ENCODE measurements around the gene DNTT. TPM values are rescaled to one million over a fixed set of nuclear protein-coding genes. Genes with fewer than 3 reads are reported as not detected.

Gene DNTT
- total RNA-seq, 2 donors from 2014 or later: not detected

- H3K9me3 ChIP-seq (ENCODE audit: control insufficient read depth, low read length, poor library complexity, severe bottlenecking): no peaks in the 10 kb centered on the region
- H3K27me3 Mint-ChIP-seq: peaks cover 52% of the 10 kb centered on the region
- DNase-seq (no peak), ATAC-seq (no peak)
- H3K36me3 Mint-ChIP-seq (ENCODE audit: low read depth): peaks cover 2% of the 10 kb centered on the region
- H3K4me3 Mint-ChIP-seq: no peak overlapping the region
- peaks cover 6% of the 10 kb centered on the region for H3K4me1 Mint-ChIP-seq
- no peak overlapping the region for H3K27ac Mint-ChIP-seq
These were observed 42.1 kb downstream of the DNTT start for GRCh38 chr10:96346295-96346694.

GRCh38 chr10:96352027-96352426 is 47.8 kb downstream of the DNTT start:
- Mint-ChIP-seq H3K27ac (no peak overlapping the region), H3K27me3 (peaks cover 57% of the 10 kb centered on the region), H3K4me1 (no peaks in the 10 kb centered on the region), H3K36me3 (ENCODE audit: low read depth) (peaks cover 2% of the 10 kb centered on the region), H3K4me3 (no peak overlapping the region)
- DNase-seq: no peak
- H3K9me3 ChIP-seq (ENCODE audit: control insufficient read depth, low read length, poor library complexity, severe bottlenecking): no peaks in the 10 kb centered on the region
- ATAC-seq: no peak

DNA sequence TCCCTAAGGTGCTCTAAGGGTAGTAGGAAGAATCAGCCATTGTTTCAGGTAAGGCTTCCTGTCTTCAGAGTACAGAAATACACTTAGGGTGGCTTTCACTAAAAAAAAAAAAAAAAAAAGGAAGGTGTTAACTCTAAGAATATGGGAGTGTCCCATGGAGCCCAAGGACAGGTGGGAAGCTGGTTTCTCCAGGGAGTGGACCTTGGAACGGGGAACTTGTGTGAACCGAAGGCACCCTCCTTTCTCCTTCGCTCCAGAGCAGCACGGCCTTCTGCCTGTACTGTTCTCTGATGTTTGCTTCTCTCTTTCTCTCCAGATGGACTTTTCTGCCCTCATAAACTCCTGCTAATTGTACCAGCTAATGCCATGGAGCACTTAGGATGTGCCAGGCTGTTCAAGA is 48.3 kb downstream of the DNTT start:
- H3K36me3 Mint-ChIP-seq (ENCODE audit: low read depth): peaks cover 2% of the 10 kb centered on the region
- H3K27me3 Mint-ChIP-seq: peaks cover 63% of the 10 kb centered on the region
- no peaks in the 10 kb centered on the region for H3K4me1 Mint-ChIP-seq
- ATAC-seq (no peak), DNase-seq (no peak)
- H3K27ac Mint-ChIP-seq: no peak overlapping the region
- H3K4me3 Mint-ChIP-seq: no peak overlapping the region
- H3K9me3 ChIP-seq (ENCODE audit: control insufficient read depth, low read length, poor library complexity, severe bottlenecking): no peaks in the 10 kb centered on the region

- H3K4me3 Mint-ChIP-seq: no peak overlapping the region
- no peak for ATAC-seq
- H3K27ac Mint-ChIP-seq: no peak overlapping the region
- H3K36me3 Mint-ChIP-seq (ENCODE audit: low read depth): peaks cover 6% of the 10 kb centered on the region
- no peak for DNase-seq
- H3K9me3 ChIP-seq (ENCODE audit: control insufficient read depth, low read length, poor library complexity, severe bottlenecking): no peaks in the 10 kb centered on the region
- H3K4me1 Mint-ChIP-seq: peaks cover 2% of the 10 kb centered on the region
- peaks cover 64% of the 10 kb centered on the region for H3K27me3 Mint-ChIP-seq
These were observed 52.9 kb downstream of the DNTT start for GRCh38 chr10:96357038-96357620.

DNA sequence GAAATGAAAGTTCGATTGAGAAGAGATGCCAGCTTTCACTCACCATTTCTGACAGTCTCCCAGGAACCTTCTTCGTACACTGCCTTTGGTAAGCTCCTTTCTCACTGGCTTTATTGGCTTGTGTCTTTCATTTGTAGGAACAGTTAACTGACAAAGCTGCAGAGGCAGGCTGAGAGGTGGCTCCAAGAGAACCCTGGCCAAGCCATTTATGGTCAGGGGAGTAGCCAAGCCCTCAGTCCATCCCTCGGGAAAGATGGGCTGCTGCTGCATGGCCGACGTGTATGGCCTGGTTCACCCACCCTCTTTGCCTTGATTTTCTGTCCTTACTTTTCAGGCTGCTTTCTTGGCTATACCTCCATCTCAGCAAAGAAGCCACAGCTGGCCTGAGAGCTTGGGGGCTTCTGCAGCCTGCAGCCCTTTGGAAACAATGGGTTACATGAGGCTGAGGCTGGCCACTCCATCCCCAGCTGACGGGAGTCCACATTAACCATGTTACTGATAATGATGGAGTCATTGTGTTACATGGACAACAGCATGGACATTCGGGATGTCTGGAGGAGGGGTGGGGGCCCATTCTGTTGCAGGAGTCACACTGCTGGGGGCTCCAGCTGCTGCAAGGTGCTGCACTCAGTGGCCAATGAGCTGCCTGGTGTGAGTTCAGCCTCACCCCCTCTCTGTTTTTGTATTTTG is 54.8 kb downstream of the DNTT start, which contains the start of gene OPALIN:
Gene OPALIN, minus strand, starts transcription at position 152 of the 690 bp plus-strand sequence. Its CDS starts 106 bp downstream, at position 46.
- ATAC-seq (no peak), DNase-seq (no peak)
- no peaks in the 10 kb centered on the region for H3K9me3 ChIP-seq (ENCODE audit: control insufficient read depth, low read length, poor library complexity, severe bottlenecking)
- Mint-ChIP-seq H3K4me1 (peaks cover 2% of the 10 kb centered on the region), H3K4me3 (no peak within 1 kb of the TSS), H3K36me3 (ENCODE audit: low read depth) (peaks cover 6% of the 10 kb centered on the region), H3K27ac (no peak within 1 kb of the TSS), H3K27me3 (peaks cover 54% of the 10 kb centered on the region)

- Mint-ChIP-seq H3K36me3 (ENCODE audit: low read depth) (peaks cover 6% of the 10 kb centered on the region), H3K4me3 (no peak overlapping the region), H3K4me1 (peaks cover 2% of the 10 kb centered on the region), H3K27me3 (peaks cover 54% of the 10 kb centered on the region), H3K27ac (no peak overlapping the region)
- no peaks in the 10 kb centered on the region for H3K9me3 ChIP-seq (ENCODE audit: control insufficient read depth, low read length, poor library complexity, severe bottlenecking)
- no peak for DNase-seq
- ATAC-seq: no peak
These were observed 55.4 kb downstream of the DNTT start for GRCh38 chr10:96359616-96360015.

GRCh38 chr10:96360331-96360730 is 56.1 kb downstream of the DNTT start:
- H3K4me1 Mint-ChIP-seq: peaks cover 2% of the 10 kb centered on the region
- H3K36me3 Mint-ChIP-seq (ENCODE audit: low read depth): peaks cover 6% of the 10 kb centered on the region
- no peak overlapping the region for H3K4me3 Mint-ChIP-seq
- no peak overlapping the region for H3K27ac Mint-ChIP-seq
- ATAC-seq: no peak
- H3K9me3 ChIP-seq (ENCODE audit: control insufficient read depth, low read length, poor library complexity, severe bottlenecking): no peaks in the 10 kb centered on the region
- peaks cover 51% of the 10 kb centered on the region for H3K27me3 Mint-ChIP-seq
- no peak for DNase-seq

GRCh38 chr10:96360766-96361165 is 56.5 kb downstream of the DNTT start:
- H3K27ac Mint-ChIP-seq: no peak overlapping the region

DNA sequence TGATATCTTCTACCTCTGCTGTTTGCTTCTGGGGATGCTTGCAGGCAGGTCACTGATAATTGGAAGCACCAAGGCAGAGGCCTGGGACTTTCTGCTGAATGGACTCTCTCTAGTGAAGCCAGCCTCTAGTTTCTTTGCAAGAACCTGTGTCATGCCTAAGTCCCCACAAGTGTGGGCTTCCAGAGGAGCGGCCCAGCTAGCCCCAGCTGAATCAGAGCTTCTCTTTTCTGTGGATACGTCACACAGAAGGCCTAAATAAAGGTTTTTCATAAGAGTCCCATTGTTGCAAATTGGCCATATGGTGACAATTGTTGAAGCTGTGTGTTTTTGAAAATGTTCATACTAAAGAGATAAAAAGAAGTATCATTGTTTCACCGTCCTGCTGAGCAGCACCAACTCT is 61.3 kb downstream of the DNTT start:
- no peak for DNase-seq
- no peak for ATAC-seq
- no peaks in the 10 kb centered on the region for H3K4me1 Mint-ChIP-seq

More at GRCh38 chr10:96360766-96361165, 56.5 kb downstream of the DNTT start:
- DNase-seq (no peak), ATAC-seq (no peak)
- no peaks in the 10 kb centered on the region for H3K9me3 ChIP-seq (ENCODE audit: control insufficient read depth, low read length, poor library complexity, severe bottlenecking)
- Mint-ChIP-seq H3K36me3 (ENCODE audit: low read depth) (peaks cover 6% of the 10 kb centered on the region), H3K4me3 (no peak overlapping the region), H3K4me1 (peaks cover 2% of the 10 kb centered on the region), H3K27me3 (peaks cover 47% of the 10 kb centered on the region)

DNA sequence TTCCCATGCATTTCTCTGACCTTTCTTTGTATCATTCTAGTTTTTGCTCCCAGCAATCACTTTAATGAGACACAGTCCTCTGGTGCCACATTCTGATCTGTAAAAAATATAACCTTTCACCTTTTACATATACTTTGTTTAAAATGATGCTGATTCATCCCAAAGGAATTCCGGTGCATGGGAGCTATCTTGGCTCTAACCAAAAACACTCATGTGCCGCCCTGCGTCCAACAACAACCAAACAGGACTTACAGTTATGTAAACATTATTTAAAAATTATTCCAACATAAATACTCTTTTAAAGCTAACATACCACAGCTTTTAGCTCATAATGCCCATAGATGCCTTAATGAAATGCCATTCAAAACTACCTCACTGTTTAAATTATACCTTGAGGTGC is 62.3 kb downstream of the DNTT start:
- H3K36me3 Mint-ChIP-seq (ENCODE audit: low read depth): no peaks in the 10 kb centered on the region
- H3K4me3 Mint-ChIP-seq: no peak overlapping the region
- no peaks in the 10 kb centered on the region for H3K4me1 Mint-ChIP-seq
- DNase-seq (no peak), ATAC-seq (no peak)
- no peak overlapping the region for H3K27ac Mint-ChIP-seq
- no peaks in the 10 kb centered on the region for H3K9me3 ChIP-seq (ENCODE audit: control insufficient read depth, low read length, poor library complexity, severe bottlenecking)
- peaks cover 9% of the 10 kb centered on the region for H3K27me3 Mint-ChIP-seq

More for the DNA sequence above, 61.3 kb downstream of the DNTT start:
- Mint-ChIP-seq H3K4me3 (no peak overlapping the region), H3K36me3 (ENCODE audit: low read depth) (no peaks in the 10 kb centered on the region), H3K27ac (no peak overlapping the region), H3K27me3 (peaks cover 13% of the 10 kb centered on the region)
- H3K9me3 ChIP-seq (ENCODE audit: control insufficient read depth, low read length, poor library complexity, severe bottlenecking): no peaks in the 10 kb centered on the region

DNA sequence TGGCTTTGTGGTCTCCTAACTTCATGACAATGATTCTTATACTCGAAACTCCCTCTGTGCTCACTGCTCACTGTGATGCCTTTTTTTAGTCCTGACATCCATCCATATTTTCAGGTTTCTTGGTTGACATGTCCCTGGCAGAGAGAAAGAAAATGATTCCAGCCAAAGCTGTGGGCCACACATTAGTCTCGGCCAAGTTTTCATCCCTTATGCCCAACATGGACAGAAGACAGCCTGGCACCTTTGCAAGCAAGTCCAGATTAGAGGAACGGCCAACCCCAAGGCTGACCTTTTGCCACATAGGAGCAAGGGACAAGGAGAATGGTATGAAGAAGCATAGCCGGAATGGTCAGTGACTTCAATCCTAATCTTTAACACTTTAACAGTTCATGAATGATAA is 63.2 kb downstream of the DNTT start:
- H3K27ac Mint-ChIP-seq: no peak overlapping the region
- H3K27me3 Mint-ChIP-seq: peaks cover 13% of the 10 kb centered on the region
- H3K9me3 ChIP-seq (ENCODE audit: control insufficient read depth, low read length, poor library complexity, severe bottlenecking): no peaks in the 10 kb centered on the region
- no peak for DNase-seq
- ATAC-seq: no peak
- no peak overlapping the region for H3K4me3 Mint-ChIP-seq
- H3K4me1 Mint-ChIP-seq: no peaks in the 10 kb centered on the region
- no peaks in the 10 kb centered on the region for H3K36me3 Mint-ChIP-seq (ENCODE audit: low read depth)

- ATAC-seq (no peak), DNase-seq (no peak)
- peaks cover 9% of the 10 kb centered on the region for H3K27me3 Mint-ChIP-seq
- no peaks in the 10 kb centered on the region for H3K9me3 ChIP-seq (ENCODE audit: control insufficient read depth, low read length, poor library complexity, severe bottlenecking)
- no peak overlapping the region for H3K4me3 Mint-ChIP-seq
- no peaks in the 10 kb centered on the region for H3K36me3 Mint-ChIP-seq (ENCODE audit: low read depth)
- H3K4me1 Mint-ChIP-seq: no peaks in the 10 kb centered on the region
- H3K27ac Mint-ChIP-seq: no peak overlapping the region
These were observed 64.7 kb downstream of the DNTT start for GRCh38 chr10:96368971-96369370.

DNA sequence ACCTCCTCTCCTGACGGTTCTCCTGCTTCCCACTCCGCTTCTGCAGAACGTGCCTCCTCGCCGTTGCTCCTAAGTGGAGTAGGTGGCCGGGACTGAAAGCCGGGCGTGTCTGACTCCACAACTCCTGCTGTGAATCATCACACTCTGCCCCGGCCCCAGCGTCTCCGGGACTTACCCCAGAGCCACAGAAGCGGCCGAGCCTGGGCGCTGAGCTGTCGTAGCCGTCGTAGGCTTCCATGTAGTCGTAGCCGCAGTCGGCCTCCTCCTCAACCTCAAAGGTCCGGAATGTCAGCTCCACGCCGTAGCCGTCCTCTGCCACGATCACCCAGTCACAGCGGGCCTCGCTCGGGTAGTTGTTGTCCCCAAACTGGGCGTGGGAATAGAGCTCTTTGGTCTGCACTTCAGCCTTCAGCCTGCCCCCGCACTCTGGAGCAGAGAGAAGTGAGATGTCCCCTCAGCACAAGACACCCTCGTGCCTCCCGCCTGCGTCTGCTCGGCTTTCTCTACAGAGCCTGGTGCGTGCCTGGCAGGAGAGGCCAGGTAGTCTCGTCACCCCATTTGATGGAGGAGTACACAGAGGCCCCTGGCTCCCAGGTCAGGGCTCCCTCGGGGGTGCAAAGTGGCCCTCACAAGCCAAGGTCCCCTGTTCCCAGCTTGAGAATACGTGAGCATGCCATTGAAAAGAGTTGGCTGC is 65.8 kb downstream of the DNTT start:
- DNase-seq (no peak), ATAC-seq (no peak)
- H3K4me3 Mint-ChIP-seq: no peak overlapping the region
- peaks cover 16% of the 10 kb centered on the region for H3K27me3 Mint-ChIP-seq
- no peaks in the 10 kb centered on the region for H3K36me3 Mint-ChIP-seq (ENCODE audit: low read depth)
- H3K4me1 Mint-ChIP-seq: peaks cover 9% of the 10 kb centered on the region
- no peak overlapping the region for H3K27ac Mint-ChIP-seq
- H3K9me3 ChIP-seq (ENCODE audit: control insufficient read depth, low read length, poor library complexity, severe bottlenecking): no peaks in the 10 kb centered on the region

All from T-helper 17 cell (primary cell).